Measurements from ENCODE around the gene AUTS2.

Gene AUTS2

DNA sequence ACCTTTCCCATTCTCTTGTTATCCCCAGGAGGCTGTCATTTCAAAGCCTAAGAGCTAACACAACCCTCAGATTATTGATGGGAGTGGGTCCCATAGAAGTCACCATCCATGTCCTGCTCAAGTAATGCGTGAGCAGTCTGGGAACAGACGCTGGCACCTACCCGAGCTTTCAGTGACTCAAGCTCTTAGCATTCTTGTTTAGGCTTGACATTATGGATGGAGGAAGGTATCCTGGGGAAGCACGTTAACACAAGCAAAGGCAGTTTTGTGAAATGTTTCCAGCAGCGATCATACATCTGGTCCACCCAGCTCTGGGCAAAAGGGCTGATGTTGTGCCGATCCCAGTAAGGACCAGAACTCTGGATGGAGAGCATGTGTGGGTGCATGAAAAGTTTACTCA lies 30.0 kb upstream of the AUTS2 start:
- DNase-seq (ENCODE audit: low read depth), result no peak
- TF ChIP-seq, protein P1, sequence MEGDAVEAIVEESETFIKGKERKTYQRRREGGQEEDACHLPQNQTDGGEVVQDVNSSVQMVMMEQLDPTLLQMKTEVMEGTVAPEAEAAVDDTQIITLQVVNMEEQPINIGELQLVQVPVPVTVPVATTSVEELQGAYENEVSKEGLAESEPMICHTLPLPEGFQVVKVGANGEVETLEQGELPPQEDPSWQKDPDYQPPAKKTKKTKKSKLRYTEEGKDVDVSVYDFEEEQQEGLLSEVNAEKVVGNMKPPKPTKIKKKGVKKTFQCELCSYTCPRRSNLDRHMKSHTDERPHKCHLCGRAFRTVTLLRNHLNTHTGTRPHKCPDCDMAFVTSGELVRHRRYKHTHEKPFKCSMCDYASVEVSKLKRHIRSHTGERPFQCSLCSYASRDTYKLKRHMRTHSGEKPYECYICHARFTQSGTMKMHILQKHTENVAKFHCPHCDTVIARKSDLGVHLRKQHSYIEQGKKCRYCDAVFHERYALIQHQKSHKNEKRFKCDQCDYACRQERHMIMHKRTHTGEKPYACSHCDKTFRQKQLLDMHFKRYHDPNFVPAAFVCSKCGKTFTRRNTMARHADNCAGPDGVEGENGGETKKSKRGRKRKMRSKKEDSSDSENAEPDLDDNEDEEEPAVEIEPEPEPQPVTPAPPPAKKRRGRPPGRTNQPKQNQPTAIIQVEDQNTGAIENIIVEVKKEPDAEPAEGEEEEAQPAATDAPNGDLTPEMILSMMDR (conservative IDR thresholded peaks at IDR 0.05; ENCODE audit: low read length), result no peak
- H3K4me3 ChIP-seq (ENCODE audit: low read length), result no peak overlapping the region

DNA sequence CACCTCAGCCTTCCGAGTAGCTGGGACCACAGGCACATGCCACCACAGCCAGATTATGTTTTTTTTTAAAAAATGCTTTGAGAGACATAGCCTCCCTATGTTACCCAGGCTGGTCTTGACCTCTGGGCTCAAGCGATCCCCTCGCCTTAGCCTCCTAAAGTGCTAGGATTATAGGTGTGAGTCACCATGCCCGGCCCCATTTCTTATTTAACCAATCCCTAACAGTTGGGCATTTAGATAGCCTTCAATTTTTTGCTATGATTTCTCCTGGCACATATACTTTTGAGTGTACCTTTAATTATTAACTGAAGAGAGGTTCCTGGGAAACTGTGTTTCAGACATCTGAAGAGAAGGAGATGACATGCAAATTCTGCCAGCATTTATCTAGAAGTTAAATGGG lies 22.6 kb upstream of the AUTS2 start:
- DNase-seq (ENCODE audit: low read depth), result no peak
- TF ChIP-seq, protein P1 (conservative IDR thresholded peaks at IDR 0.05; ENCODE audit: low read length), result no peak
- H3K4me3 ChIP-seq (ENCODE audit: low read length), result no peak overlapping the region

DNA sequence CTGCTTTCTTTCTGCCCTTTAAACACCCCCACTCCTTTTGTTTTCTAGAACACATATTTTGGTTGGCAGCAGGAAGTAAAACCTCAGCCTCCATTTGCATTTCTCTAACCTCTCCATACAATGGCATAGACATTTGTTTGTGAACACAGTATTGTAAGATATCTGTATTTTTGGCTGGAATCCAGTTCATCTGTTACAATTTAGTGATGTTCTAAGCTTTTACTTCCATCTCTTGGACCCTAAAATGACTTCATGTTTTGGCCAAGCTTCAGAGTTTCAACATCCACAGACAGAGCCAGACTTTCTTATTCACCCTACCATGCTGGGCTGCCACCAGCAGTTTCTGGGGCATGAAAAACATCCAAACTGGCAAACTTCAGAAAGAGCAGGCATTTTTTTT lies 21.1 kb upstream of the AUTS2 start:
- TF ChIP-seq, protein P1 (conservative IDR thresholded peaks at IDR 0.05; ENCODE audit: low read length), result no peak
- DNase-seq (ENCODE audit: low read depth), result peak; percentile 68
- H3K4me3 ChIP-seq (ENCODE audit: low read length), result no peak overlapping the region

DNA sequence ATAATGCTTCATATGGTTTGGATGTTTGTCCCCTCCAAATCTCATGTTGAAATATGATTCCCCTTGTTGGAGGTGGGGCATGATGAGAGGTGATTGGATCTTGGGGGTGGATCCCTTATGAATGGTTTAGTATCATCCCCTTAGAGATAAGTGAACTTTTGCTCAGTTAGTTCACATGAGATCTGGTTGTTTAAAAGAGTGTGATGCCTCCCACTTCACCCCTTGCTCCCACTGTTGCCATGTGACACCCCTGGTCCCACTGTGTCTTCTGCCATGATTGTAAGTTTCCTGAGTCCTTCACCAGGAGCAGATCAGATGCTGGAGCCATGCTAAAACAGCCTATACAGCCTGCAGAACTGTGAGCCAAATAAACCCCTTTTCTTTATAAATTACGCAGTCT lies 13.1 kb upstream of the AUTS2 start:
- no peak overlapping the region for H3K4me3 ChIP-seq (ENCODE audit: low read length)
- DNase-seq (ENCODE audit: low read depth), result no peak
- TF ChIP-seq, protein P1 (conservative IDR thresholded peaks at IDR 0.05; ENCODE audit: low read length), result no peak

DNA sequence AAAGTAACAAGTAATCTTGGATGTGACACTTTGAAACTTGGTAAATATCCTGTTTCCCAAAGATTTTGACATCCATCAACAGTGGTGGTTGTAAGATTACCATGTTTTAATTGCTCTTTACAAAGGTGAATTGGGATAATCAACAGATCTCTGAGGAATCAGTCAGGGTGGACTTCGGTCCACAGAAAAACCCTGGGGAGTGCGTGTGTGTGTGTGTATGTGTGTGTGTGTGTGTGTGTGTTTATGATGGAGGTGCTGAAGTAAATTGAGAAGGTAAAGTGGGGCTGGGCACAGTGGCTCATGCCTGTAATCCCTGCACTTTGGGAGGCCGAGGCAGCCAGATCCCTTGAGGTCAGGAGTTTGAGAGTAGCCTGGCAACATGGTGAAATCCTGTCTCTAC lies 12.0 kb upstream of the AUTS2 start:
- H3K4me3 ChIP-seq (ENCODE audit: low read length), result no peak overlapping the region
- TF ChIP-seq, protein P1 (conservative IDR thresholded peaks at IDR 0.05; ENCODE audit: low read length), result no peak
- no peak for DNase-seq (ENCODE audit: low read depth)

DNA sequence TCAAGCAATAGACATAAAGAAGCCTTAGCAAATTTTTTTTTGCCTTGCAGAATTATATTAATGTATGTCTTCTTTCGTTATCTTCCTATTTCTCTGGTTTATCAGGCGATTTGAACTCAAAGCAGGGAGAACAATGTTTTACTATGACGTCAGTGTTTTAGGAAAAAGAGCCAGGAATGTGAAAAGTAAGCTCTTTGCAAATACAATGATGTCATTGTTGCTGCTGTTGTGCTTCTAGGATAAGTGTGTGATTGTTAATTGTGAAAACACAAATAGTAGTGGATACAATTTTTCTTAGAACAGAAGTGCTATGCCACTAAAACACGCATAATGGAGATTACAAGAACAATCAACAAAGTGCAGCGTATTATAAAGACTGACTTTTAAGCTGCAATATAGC lies 9.5 kb upstream of the AUTS2 start:
- TF ChIP-seq, protein P1 (conservative IDR thresholded peaks at IDR 0.05; ENCODE audit: low read length), result no peak
- no peak for DNase-seq (ENCODE audit: low read depth)
- H3K4me3 ChIP-seq (ENCODE audit: low read length), result no peak overlapping the region

DNA sequence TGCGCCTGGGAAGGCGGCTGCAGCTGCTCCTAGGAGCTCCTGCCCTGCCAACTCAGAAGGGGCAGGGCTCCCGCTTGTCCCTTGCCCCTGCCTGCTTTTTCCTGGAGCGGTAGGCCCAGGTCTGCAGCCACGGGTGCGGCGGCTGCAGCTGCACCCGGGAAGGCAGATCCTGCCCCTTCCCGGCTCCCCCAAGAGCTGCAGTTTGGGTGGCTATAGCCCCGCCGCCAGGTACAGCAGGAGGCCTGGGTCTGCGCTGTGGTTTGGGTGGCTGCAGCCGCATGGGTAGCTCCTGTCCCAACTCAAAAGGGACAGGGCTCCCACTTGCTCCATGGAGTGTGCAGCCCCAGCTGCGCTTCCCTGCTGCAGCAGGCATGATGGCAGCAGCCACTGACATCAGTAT lies 6.5 kb upstream of the AUTS2 start:
- no peak for DNase-seq (ENCODE audit: low read depth)
- TF ChIP-seq, protein P1 (conservative IDR thresholded peaks at IDR 0.05; ENCODE audit: low read length), result no peak
- no peak overlapping the region for H3K4me3 ChIP-seq (ENCODE audit: low read length)

All from AG10803 (cell line).